Skeletal muscle tissue (tissue), 4 donors: ENCODE data around the gene ME2. TPM values are rescaled to one million over a fixed set of nuclear protein-coding genes. Genes with fewer than 3 reads are reported as not detected.
A peak's percentile ranks its signal among the peaks of the same experiment; 100 is the strongest.
"Not testable (repeated sequence)": the region's sequence is repeated elsewhere in the genome, so short reads cannot be mapped to it uniquely, and the experiment has no call there.

Experiments
- H3K27ac ChIP-seq: one replicate; pipeline ENCODE4 v1.7.0; 2013; ENCODE audit warnings: mild to moderate bottlenecking, low read depth, low read length, inconsistent platforms
- H3K27me3 ChIP-seq, 3 donors: one replicate each; pipeline ENCODE4 v1.7.0; 2013; ENCODE audit warnings: low read length in 3 of 3; ENCODE audit not compliant: control insufficient read depth in 3 of 3, insufficient read depth in 3 of 3
- H3K36me3 ChIP-seq, 3 donors: one replicate each; pipeline ENCODE4 v1.7.0; 2013; ENCODE audit warnings: low read length in 3 of 3; ENCODE audit not compliant: control insufficient read depth in 3 of 3, insufficient read depth in 3 of 3
- H3K4me1 ChIP-seq, 3 donors: one replicate each; pipeline ENCODE4 v1.7.0; 2013; ENCODE audit warnings: low read length in 3 of 3, mild to moderate bottlenecking in 3 of 3; ENCODE audit not compliant: control insufficient read depth in 3 of 3, insufficient read depth in 3 of 3
- H3K4me3 ChIP-seq, 3 donors: one replicate each; pipeline ENCODE4 v1.7.0; 2013; ENCODE audit warnings: low read length in 3 of 3
- H3K9ac ChIP-seq, 3 donors: one replicate each; pipeline ENCODE4 v1.7.0; 2013; ENCODE audit warnings: low read length in 3 of 3, mild to moderate bottlenecking in 3 of 3, moderate library complexity in 2 of 3, low read depth in 1 of 3
- H3K9me3 ChIP-seq, 3 donors: one replicate each; pipeline ENCODE4 v1.7.0; 2013; ENCODE audit warnings: low read length in 3 of 3; ENCODE audit not compliant: control insufficient read depth in 3 of 3
- total RNA-seq: library from RNA; depleted of rRNA; stranded (reverse); fragments of >200 nt; gene quantifications from one replicate; pipeline ENCODE4 v1.2.3, GENCODE V29; 2014
- donor health status: Osteomylitis.

The ME2 gene
- total RNA-seq, 1 donor from 2014 or later, result 26.1 TPM

GRCh38 chr18:50844960-50845359 is 34.0 kb upstream of the ME2 start:
- Histone ChIP-seq H3K4me3 (no peak overlapping the region), H3K9ac (peak overlapping the region in 2 of 3 donors; percentile 25 to 51), H3K27ac (peak overlapping the region; percentile 61), H3K4me1 (peaks cover 0 to 22% (median 9%) of the 10 kb centered on the region in 3 donors), H3K9me3 (no peaks in the 10 kb centered on the region), H3K27me3 (no peaks in the 10 kb centered on the region), H3K36me3 (no peaks in the 10 kb centered on the region)

GRCh38 chr18:50847192-50847591 is 31.7 kb upstream of the ME2 start:
- H3K9me3 ChIP-seq, result no peaks in the 10 kb centered on the region
- H3K36me3 ChIP-seq, result no peaks in the 10 kb centered on the region
- peaks cover 0 to 22% (median 9%) of the 10 kb centered on the region in 3 donors for H3K4me1 ChIP-seq
- H3K27me3 ChIP-seq, result no peaks in the 10 kb centered on the region
- H3K27ac ChIP-seq, result no peak overlapping the region
- H3K4me3 ChIP-seq, result no peak overlapping the region
- H3K9ac ChIP-seq, result no peak overlapping the region

- no peak overlapping the region for H3K4me3 ChIP-seq
- no peaks in the 10 kb centered on the region for H3K36me3 ChIP-seq
- no peaks in the 10 kb centered on the region for H3K9me3 ChIP-seq
- no peak overlapping the region for H3K27ac ChIP-seq
- H3K27me3 ChIP-seq, result no peaks in the 10 kb centered on the region
- H3K4me1 ChIP-seq, result peaks cover 0 to 20% (median 9%) of the 10 kb centered on the region in 3 donors
- H3K9ac ChIP-seq, result no peak overlapping the region
These were observed 30.8 kb upstream of the ME2 start for GRCh38 chr18:50848061-50848551.

GRCh38 chr18:50848991-50849390 is 29.9 kb upstream of the ME2 start:
- H3K27ac ChIP-seq, result no peak overlapping the region
- peaks cover 0 to 20% (median 10%) of the 10 kb centered on the region in 3 donors for H3K4me1 ChIP-seq
- H3K9ac ChIP-seq, result no peak overlapping the region
- no peaks in the 10 kb centered on the region for H3K36me3 ChIP-seq
- H3K27me3 ChIP-seq, result no peaks in the 10 kb centered on the region
- H3K9me3 ChIP-seq, result no peaks in the 10 kb centered on the region
- no peak overlapping the region for H3K4me3 ChIP-seq

- Histone ChIP-seq H3K27ac (no peak overlapping the region), H3K9ac (no peak overlapping the region), H3K9me3 (no peaks in the 10 kb centered on the region), H3K4me3 (no peak overlapping the region), H3K4me1 (peaks cover 0 to 19% (median 14%) of the 10 kb centered on the region in 3 donors), H3K27me3 (no peaks in the 10 kb centered on the region), H3K36me3 (no peaks in the 10 kb centered on the region)
These were observed 29.5 kb upstream of the ME2 start for GRCh38 chr18:50849419-50849821.

GRCh38 chr18:50850307-50851065 is 28.4 kb upstream of the ME2 start:
- H3K9ac ChIP-seq, result no peak overlapping the region
- no peaks in the 10 kb centered on the region for H3K36me3 ChIP-seq
- no peaks in the 10 kb centered on the region for H3K27me3 ChIP-seq
- no peak overlapping the region for H3K27ac ChIP-seq
- H3K4me3 ChIP-seq, result no peak overlapping the region
- H3K9me3 ChIP-seq, result no peaks in the 10 kb centered on the region
- H3K4me1 ChIP-seq, result peaks cover under 1 to 13% (median 11%) of the 10 kb centered on the region in 3 donors

- H3K4me1 ChIP-seq, result peaks cover 3 to 19% (median 19%) of the 10 kb centered on the region in 3 donors
- peak overlapping the region; percentile 16 for H3K27ac ChIP-seq
- no peak overlapping the region for H3K9ac ChIP-seq
- H3K27me3 ChIP-seq, result no peaks in the 10 kb centered on the region
- no peaks in the 10 kb centered on the region for H3K9me3 ChIP-seq
- H3K36me3 ChIP-seq, result no peaks in the 10 kb centered on the region
- no peak overlapping the region for H3K4me3 ChIP-seq
These were observed 25.1 kb upstream of the ME2 start for GRCh38 chr18:50853863-50854271.

- Histone ChIP-seq H3K9ac (peak overlapping the region in 2 of 3 donors; percentile 46 to 47), H3K27ac (peak overlapping the region; percentile 74), H3K4me3 (peak overlapping the region; percentile 21 to 43 (median 29)), H3K9me3 (no peaks in the 10 kb centered on the region), H3K36me3 (no peaks in the 10 kb centered on the region), H3K27me3 (no peaks in the 10 kb centered on the region), H3K4me1 (peaks cover 3 to 19% (median 19%) of the 10 kb centered on the region in 3 donors)
These were observed 22.8 kb upstream of the ME2 start for GRCh38 chr18:50855976-50856757.

GRCh38 chr18:50857166-50857565 is 21.8 kb upstream of the ME2 start:
- H3K4me3 ChIP-seq, H3K27me3 ChIP-seq, H3K9me3 ChIP-seq, H3K36me3 ChIP-seq, H3K9ac ChIP-seq: not testable (repeated sequence)
- H3K27ac ChIP-seq, result peak overlapping the region; percentile 74
- peaks cover 3 to 19% (median 19%) of the 10 kb centered on the region in 3 donors for H3K4me1 ChIP-seq

GRCh38 chr18:50857694-50858093 is 21.2 kb upstream of the ME2 start:
- Histone ChIP-seq H3K36me3 (no peaks in the 10 kb centered on the region), H3K4me3 (no peak overlapping the region), H3K4me1 (peaks cover 8 to 23% (median 23%) of the 10 kb centered on the region in 3 donors), H3K9ac (no peak overlapping the region), H3K27me3 (no peaks in the 10 kb centered on the region), H3K9me3 (no peaks in the 10 kb centered on the region), H3K27ac (no peak overlapping the region)
